GM18951 (cell line): ENCODE data around the gene APOE.

ENCODE experiments used
- POLR2A ChIP-seq: IDR thresholded peaks from 4 replicates; pipeline ENCODE4 v1.6.1; 2011; ENCODE audit warnings: mild to moderate bottlenecking; ENCODE audit not compliant: insufficient read length, insufficient read depth; ENCODE audit errors: extremely low read depth
- in situ Hi-C: fragments of 300-500 bp; cut with MboI; formaldehyde crosslinking; loops from one replicate; pipeline ENCODE4 v1.12.0; 2022; ENCODE audit warnings: low sequenced_read_pairs, mixed read lengths, inconsistent platforms; ENCODE audit not compliant: unreplicated experiment

Gene APOE

GRCh38 chr19:44955505-44956439, 50.2 kb downstream of the APOE start:
- in situ Hi-C loops: no loop called here

GRCh38 chr19:44957526-44957925, 51.9 kb downstream of the APOE start:
- in situ Hi-C loops: no loop called here

More at GRCh38 chr19:44955505-44956439, 50.2 kb downstream of the APOE start:
- TF ChIP-seq POLR2A: no peak

GRCh38 chr19:44958090-44958489, 52.5 kb downstream of the APOE start:
- TF ChIP-seq POLR2A: no peak
- in situ Hi-C loops: no loop called here

More at GRCh38 chr19:44957526-44957925, 51.9 kb downstream of the APOE start:
- TF ChIP-seq POLR2A: no peak
